Endothelial cell (in vitro differentiated cells): ENCODE data around the gene HNRNPM. TPM values are rescaled to one million over a fixed set of nuclear protein-coding genes. Genes with fewer than 3 reads are reported as not detected.

Experiments used
- DNase-seq: peaks from one replicate; pipeline ENCODE4 v3.0.0; 2021; ENCODE audit warnings: low spot score
- H3K27ac Mint-ChIP-seq: one replicate; pipeline ENCODE4 v1.8.0; 2021; ENCODE audit warnings: mixed read lengths, inconsistent platforms; ENCODE audit not compliant: unreplicated experiment
- H3K27me3 Mint-ChIP-seq: one replicate; pipeline ENCODE4 v1.8.0; 2021; ENCODE audit warnings: mild to moderate bottlenecking, moderate library complexity, mixed read lengths, inconsistent platforms; ENCODE audit not compliant: unreplicated experiment
- H3K36me3 Mint-ChIP-seq: one replicate; pipeline ENCODE4 v1.8.0; 2021; ENCODE audit warnings: mild to moderate bottlenecking, low read depth, mixed read lengths, inconsistent platforms; ENCODE audit not compliant: unreplicated experiment
- H3K4me1 Mint-ChIP-seq: one replicate; pipeline ENCODE4 v1.8.0; 2021; ENCODE audit warnings: mild to moderate bottlenecking, mixed read lengths, inconsistent platforms; ENCODE audit not compliant: unreplicated experiment
- H3K4me3 Mint-ChIP-seq: one replicate; pipeline ENCODE4 v1.8.0; 2021; ENCODE audit warnings: mild to moderate bottlenecking, mixed read lengths, inconsistent platforms; ENCODE audit not compliant: unreplicated experiment
- H3K9me3 Mint-ChIP-seq: one replicate; pipeline ENCODE4 v1.8.0; 2021; ENCODE audit warnings: mixed read lengths, inconsistent platforms; ENCODE audit not compliant: unreplicated experiment
- CTCF ChIP-seq: fragments of 200-600 bp; sonication (generic); IDR thresholded peaks from one replicate; pipeline ENCODE4 v1.5.0; 2021; ENCODE audit warnings: antibody characterized with exemption; ENCODE audit not compliant: unreplicated experiment
- total RNA-seq: library from RNA; stranded (reverse); fragmentation: NEBNext Ultra II Directional; extraction: Animal tissue kit (Norgen Biotek cat#: 25700); gene quantifications from one replicate; pipeline ENCODE4 v1.2.1, GENCODE V29; 2021; ENCODE audit not compliant: unreplicated experiment

HNRNPM gene
- total RNA-seq, 1 donor from 2014 or later = 223 TPM

- no peak overlapping the region for H3K4me3 Mint-ChIP-seq
- no peaks in the 10 kb centered on the region for H3K9me3 Mint-ChIP-seq
- H3K27me3 Mint-ChIP-seq = peaks cover 4% of the 10 kb centered on the region
- H3K27ac Mint-ChIP-seq = no peak overlapping the region
- no peak for TF ChIP-seq CTCF
- H3K4me1 Mint-ChIP-seq = no peaks in the 10 kb centered on the region
- no peaks in the 10 kb centered on the region for H3K36me3 Mint-ChIP-seq
- DNase-seq = no peak
Measured at GRCh38 chr19:8536282-8536681, 91.5 kb downstream of the HNRNPM start.

GRCh38 chr19:8537099-8537498, 92.3 kb downstream of the HNRNPM start:
- Mint-ChIP-seq H3K4me1 (no peaks in the 10 kb centered on the region), H3K27me3 (peaks cover 4% of the 10 kb centered on the region), H3K27ac (no peak overlapping the region), H3K36me3 (no peaks in the 10 kb centered on the region), H3K4me3 (no peak overlapping the region), H3K9me3 (no peaks in the 10 kb centered on the region)
- no peak for DNase-seq
- TF ChIP-seq CTCF = no peak

Other genes starting within 250 kb of the HNRNPM start
- gene CERS4, start 235.6 kb upstream of the HNRNPM start, total RNA-seq = 34.2 TPM
- gene CD320, start 136.6 kb upstream of the HNRNPM start, total RNA-seq = 111 TPM
- gene NDUFA7, start 123.6 kb upstream of the HNRNPM start, total RNA-seq = 39.9 TPM
- 1,732 TPM for gene RPS28, start 123.5 kb upstream of the HNRNPM start, total RNA-seq
- 109 TPM for gene KANK3, start 101.7 kb upstream of the HNRNPM start, total RNA-seq
- gene ANGPTL4, start 80.8 kb upstream of the HNRNPM start, total RNA-seq = 14.3 TPM
- gene RAB11B, start 54.6 kb upstream of the HNRNPM start, total RNA-seq = 130 TPM
- 58.2 TPM for gene MARCHF2, start 31.7 kb upstream of the HNRNPM start, total RNA-seq
- not detected for gene PRAM1, start 57.7 kb downstream of the HNRNPM start, total RNA-seq
- 22.9 TPM for gene ZNF414, start 69.2 kb downstream of the HNRNPM start, total RNA-seq
- 3.2 TPM for gene MYO1F, start 132.5 kb downstream of the HNRNPM start, total RNA-seq
- 58.7 TPM for gene ADAMTS10, start 165.7 kb downstream of the HNRNPM start, total RNA-seq
- gene NFILZ, start 185.7 kb downstream of the HNRNPM start, total RNA-seq = not detected